HG02938 (cell line): ENCODE measurements around the gene LATS2.

Experiments
- ATAC-seq: cut with Tn5 transposase; IDR thresholded peaks from one replicate; pipeline ENCODE4 v1.9.1; 2021; ENCODE audit warnings: mild to moderate bottlenecking, moderate library complexity; ENCODE audit not compliant: unreplicated experiment

LATS2 gene

GRCh38 chr13:20994441-20994821 is 67.0 kb downstream of the LATS2 start:
- ATAC-seq = no peak

DNA sequence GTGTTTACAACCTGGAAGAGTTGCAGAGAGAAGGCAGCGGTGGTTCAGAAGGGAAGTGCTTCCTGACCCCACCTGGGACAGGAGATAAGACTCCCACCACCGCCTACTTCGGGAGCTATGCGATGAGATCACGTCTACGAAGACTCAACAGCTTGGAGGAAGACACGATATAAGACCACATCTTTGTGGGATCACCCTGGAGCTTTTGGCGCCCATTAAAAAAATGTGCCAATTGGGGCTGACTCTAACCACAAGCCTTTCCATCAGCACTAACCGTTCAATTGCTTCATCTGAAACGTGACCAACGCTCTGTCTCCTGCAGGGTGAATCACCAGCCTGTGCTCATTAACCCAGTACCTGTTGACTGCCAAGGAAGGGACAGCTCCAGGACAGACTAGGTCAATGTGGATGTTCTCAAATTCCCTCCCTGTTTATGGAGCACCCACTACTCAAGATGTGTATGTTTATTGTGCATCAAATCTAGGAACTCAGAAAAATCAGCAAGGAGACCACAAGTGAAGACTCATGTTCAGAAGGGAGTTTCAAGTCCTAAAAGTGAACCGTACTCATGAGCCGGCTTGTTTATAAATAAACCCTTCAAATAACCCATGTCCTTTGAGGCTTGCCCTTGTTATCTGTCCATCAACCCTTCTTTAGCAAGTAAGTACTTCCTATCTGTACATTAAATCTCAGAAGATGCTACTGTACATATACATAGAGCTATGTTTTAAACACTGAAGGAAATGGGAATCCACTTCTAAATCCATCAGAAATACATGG is 67.5 kb downstream of the LATS2 start:
- no peak for ATAC-seq

DNA sequence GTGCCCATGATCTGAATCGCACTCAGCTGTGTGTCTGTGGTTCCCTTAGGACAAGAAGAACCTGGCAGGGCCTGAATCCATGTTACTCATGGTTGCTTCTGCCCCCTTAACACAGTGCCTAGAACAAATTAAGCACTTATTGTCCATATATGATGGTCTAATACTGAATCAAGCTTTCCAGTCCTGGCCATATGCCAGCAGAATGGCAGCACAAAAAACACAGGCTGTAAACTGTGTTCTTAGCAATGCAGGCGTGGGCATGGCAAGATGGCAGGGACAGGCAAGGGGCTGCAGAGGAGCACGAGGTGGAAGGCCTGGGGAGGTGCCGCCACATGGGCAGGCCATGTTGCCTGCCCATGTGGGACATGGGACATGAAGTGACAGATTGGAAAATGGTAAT is 68.2 kb downstream of the LATS2 start:
- no peak for ATAC-seq

GRCh38 chr13:20991741-20992520 is 69.5 kb downstream of the LATS2 start:
- ATAC-seq = no peak

GRCh38 chr13:20990910-20991525 is 70.4 kb downstream of the LATS2 start:
- no peak for ATAC-seq

GRCh38 chr13:20989656-20990321 is 71.6 kb downstream of the LATS2 start:
- no peak for ATAC-seq

DNA sequence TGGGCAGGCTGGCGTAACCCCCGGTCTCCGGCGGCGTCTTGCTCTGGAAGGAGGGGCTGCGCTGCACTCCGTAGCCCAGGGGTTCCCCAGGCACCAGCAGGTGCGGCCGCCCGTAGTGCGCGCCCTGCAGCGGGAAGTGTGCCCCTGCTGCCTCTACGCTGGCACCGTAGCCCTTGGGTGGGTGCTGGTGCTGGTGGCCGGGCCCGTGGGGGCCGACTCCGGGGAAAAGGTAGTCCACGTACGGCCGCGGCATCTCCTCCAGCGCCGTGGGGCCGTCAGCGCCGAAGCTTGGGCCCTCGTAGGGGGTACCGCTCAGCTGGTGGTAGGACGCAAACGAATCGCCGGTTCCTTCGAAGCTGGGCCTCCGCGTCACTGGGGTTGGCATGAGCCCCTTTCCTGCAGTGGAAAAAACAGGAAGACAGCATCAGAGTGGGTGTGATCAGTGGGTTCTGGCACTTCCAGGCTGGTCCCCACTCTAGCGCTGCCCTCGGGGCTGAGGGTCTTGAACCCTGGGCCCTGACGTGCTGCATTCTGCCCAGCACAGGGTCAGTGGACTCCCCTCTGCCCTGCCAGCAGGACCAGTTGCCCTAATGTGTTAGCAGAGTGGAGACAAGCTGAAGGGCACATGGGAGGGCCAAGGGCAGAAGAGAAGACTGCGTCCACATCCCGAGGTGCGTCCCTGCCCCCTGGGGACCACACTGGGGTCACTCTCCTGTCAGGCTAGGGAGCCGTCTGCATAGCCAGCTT is 72.3 kb downstream of the LATS2 start:
- ATAC-seq = no peak

- ATAC-seq = no peak
These were observed 73.1 kb downstream of the LATS2 start for GRCh38 chr13:20988033-20988908.

GRCh38 chr13:20987599-20987998 is 73.8 kb downstream of the LATS2 start:
- no peak for ATAC-seq

GRCh38 chr13:20984879-20985278 is 76.5 kb downstream of the LATS2 start:
- ATAC-seq = no peak

GRCh38 chr13:20983386-20983785 is 78.0 kb downstream of the LATS2 start:
- ATAC-seq = no peak

DNA sequence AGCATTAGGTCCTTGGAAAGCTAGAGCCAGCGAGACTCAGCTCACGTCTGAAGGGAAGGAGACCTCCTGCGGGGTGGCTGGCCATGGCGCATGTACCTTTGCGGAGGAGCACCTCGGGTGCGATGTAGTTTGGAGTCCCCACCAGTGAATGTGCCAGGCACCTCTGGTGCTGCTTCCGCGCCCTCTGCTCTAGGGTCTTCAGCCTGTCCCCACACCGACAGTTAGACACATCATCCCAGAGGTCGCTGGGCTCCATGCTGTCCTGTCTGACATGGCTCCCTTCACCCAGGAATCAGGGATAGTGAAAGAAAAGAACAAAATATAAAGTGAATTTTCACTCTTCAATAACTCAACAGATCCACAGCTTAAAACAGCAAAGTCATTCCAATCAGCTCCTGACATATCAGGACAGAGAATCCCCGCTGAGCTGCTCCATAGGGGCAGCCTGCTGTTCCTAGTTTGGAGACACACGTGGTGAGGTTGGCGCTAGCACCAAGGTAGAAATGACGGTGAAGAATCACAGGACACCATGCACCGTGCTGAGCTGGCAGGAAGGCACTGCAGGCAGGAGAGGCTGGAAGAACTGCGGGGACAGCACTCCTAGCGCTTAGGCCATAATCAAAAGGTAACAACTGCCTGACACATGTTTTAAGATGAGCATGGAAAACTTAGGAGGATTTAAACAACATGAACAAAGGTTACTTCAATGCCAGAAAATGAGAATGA is 79.9 kb downstream of the LATS2 start:
- ATAC-seq = no peak

GRCh38 chr13:20980899-20981298 is 80.5 kb downstream of the LATS2 start:
- no peak for ATAC-seq

- no peak for ATAC-seq
These were observed 81.0 kb downstream of the LATS2 start for GRCh38 chr13:20980430-20980829.

GRCh38 chr13:20977394-20977793 is 84.0 kb downstream of the LATS2 start:
- ATAC-seq = no peak

GRCh38 chr13:20974981-20975585 is 86.3 kb downstream of the LATS2 start:
- no peak for ATAC-seq

- ATAC-seq = no peak
These were observed 87.4 kb downstream of the LATS2 start for GRCh38 chr13:20973886-20974425.

- no peak for ATAC-seq
These were observed 88.7 kb downstream of the LATS2 start for GRCh38 chr13:20972731-20973130.
